ENCODE measurements around the gene DNLZ.

DNLZ gene

DNA sequence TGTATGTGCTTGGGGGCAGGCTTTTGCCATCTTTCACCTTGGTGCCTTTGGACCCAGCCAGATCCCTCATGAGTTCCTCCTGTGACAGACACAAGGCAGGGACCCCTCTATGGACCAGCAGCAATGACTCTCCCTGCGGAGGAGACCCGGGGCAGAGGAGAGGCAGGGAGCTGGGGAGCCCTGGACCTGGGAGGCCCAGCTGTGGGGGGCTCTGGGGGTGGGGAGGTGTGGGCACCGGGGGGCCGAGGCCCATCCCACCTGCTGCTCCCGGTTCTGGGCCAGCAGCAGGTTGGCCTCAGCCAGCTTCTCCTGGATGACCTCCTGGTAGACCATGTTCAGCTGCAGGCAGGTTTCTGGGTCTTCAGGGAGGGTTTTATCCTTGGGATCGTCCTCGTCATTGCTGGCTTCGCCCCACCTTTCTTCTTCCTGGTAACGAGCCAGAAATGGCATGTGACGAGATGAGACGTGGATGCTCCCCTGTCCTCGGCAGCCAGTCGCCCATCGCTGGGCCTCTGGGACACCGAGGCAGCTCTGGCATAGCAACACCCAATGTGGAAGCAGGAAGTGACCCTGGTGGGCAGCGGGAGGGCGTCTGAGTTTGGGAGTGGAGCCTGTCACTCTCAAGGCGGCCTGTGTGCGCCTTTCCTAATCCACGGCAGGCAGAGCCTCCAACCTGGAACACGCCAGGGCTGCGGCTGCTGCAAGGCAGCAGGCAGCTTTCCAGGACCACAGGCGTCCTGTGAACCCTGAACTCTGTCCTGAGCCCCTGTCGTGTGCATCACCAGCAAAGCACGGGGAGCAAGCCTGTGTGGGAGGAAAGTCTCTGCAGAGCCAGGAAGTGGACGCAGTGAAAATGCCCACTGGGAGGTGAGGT, 32.0 kb upstream of the DNLZ start:
- Histone ChIP-seq H3K4me3 (ENCODE audit: low read length) (no peak overlapping the region), H3K9ac (ENCODE audit: low read depth, low read length) (no peak overlapping the region), H3K4me1 (ENCODE audit: insufficient read depth, low read length) (no peaks in the 10 kb centered on the region), H3K27me3 (ENCODE audit: insufficient read depth, low read length) (no peaks in the 10 kb centered on the region), H3K27ac (ENCODE audit: low read depth, low read length) (no peak overlapping the region), H3K9me3 (ENCODE audit: insufficient read depth, low read depth, low read length) (no peaks in the 10 kb centered on the region), H3K36me3 (ENCODE audit: insufficient read depth, low read length) (peaks cover 74% of the 10 kb centered on the region)
- 93% methylated on average over 26 of the region's 26 CpGs for WGBS

DNA sequence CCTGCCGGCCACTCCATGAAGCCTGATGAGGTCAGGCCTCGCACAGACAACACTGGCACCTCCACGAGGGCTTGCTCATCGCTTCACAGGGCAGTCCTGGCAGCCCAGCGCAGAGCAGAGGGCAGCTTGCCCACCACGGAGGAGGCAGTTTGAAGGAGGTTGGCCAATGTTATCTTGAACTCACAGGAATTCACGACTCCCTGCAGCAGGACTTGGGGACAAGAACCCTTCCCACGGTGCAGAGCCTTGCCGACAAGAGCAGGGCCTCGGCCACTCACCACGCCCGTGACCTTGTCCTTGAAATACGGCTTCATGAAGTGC, 31.4 kb upstream of the DNLZ start:
- Histone ChIP-seq H3K9me3 (ENCODE audit: insufficient read depth, low read depth, low read length) (no peaks in the 10 kb centered on the region), H3K4me1 (ENCODE audit: insufficient read depth, low read length) (no peaks in the 10 kb centered on the region), H3K27me3 (ENCODE audit: insufficient read depth, low read length) (no peaks in the 10 kb centered on the region), H3K9ac (ENCODE audit: low read depth, low read length) (no peak overlapping the region), H3K4me3 (ENCODE audit: low read length) (no peak overlapping the region), H3K27ac (ENCODE audit: low read depth, low read length) (no peak overlapping the region), H3K36me3 (ENCODE audit: insufficient read depth, low read length) (peaks cover 78% of the 10 kb centered on the region)
- 96% methylated on average over 13 of the region's 13 CpGs for WGBS

DNA sequence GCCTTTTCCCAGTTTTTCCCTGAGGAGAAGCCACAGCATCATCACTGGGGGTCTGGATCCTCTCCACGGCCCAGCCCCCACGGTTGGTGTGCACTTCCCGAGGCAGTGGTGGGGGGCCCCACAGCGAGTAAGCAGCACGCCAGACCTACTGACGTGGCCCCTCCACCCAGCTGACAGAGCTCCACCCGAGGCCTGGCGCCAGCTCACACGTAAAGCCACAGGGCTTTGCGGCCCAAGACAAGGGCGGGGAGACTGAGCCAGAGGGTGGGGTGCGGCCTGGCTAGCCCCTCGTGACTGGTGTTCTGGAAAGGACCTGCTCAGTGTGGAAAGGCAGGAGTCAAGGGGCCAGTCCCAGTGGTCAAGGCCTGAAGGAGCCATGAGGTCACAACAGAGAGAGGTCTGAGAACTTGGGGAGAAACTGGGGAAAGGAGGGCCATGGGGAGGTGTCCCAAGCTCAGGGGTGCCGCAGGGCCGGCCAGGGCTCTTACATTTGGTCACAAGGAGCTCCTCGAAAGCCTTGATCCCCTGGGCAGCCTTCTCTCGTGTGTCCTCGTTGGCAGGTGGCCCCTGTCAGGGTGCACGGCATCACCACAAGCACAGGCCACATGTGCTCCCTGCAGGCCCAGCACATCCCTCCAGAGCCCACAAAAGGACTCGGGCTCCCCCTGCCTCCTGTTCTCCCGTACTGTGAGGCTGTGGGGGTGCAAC, 30.9 kb upstream of the DNLZ start:
- 97% methylated on average over 21 of the region's 21 CpGs for WGBS
- peaks cover 83% of the 10 kb centered on the region for H3K36me3 ChIP-seq (ENCODE audit: insufficient read depth, low read length)
- no peak overlapping the region for H3K27ac ChIP-seq (ENCODE audit: low read depth, low read length)

DNA sequence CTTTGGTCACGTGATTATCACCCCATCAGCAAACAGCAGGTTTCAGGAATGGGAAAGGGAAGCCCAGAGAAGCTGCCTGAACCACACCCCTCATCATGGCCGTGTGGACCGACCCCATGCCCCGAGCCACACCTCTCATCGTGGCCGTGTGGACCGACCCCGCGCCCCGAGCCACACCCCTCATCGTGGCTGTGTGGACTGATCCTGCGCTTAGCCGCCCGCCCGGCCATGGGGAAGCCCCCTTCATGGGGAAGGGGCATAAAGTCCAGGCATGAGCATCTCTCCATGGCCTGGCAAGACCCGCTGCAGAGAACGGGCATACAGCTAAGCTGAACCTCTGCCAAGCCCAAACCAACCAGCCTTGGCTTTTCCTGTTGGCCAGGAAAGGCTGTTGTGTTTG, 30.0 kb upstream of the DNLZ start:
- Histone ChIP-seq H3K4me3 (ENCODE audit: low read length) (no peak overlapping the region), H3K4me1 (ENCODE audit: insufficient read depth, low read length) (no peaks in the 10 kb centered on the region), H3K27me3 (ENCODE audit: insufficient read depth, low read length) (no peaks in the 10 kb centered on the region), H3K36me3 (ENCODE audit: insufficient read depth, low read length) (peaks cover 92% of the 10 kb centered on the region), H3K9me3 (ENCODE audit: insufficient read depth, low read depth, low read length) (no peaks in the 10 kb centered on the region), H3K9ac (ENCODE audit: low read depth, low read length) (no peak overlapping the region), H3K27ac (ENCODE audit: low read depth, low read length) (no peak overlapping the region)
- WGBS, result 96% methylated on average over 17 of the region's 17 CpGs

More for the DNA sequence above, 30.9 kb upstream of the DNLZ start:
- Histone ChIP-seq H3K4me3 (ENCODE audit: low read length) (no peak overlapping the region), H3K9ac (ENCODE audit: low read depth, low read length) (no peak overlapping the region), H3K4me1 (ENCODE audit: insufficient read depth, low read length) (no peaks in the 10 kb centered on the region), H3K9me3 (ENCODE audit: insufficient read depth, low read depth, low read length) (no peaks in the 10 kb centered on the region), H3K27me3 (ENCODE audit: insufficient read depth, low read length) (no peaks in the 10 kb centered on the region)

DNA sequence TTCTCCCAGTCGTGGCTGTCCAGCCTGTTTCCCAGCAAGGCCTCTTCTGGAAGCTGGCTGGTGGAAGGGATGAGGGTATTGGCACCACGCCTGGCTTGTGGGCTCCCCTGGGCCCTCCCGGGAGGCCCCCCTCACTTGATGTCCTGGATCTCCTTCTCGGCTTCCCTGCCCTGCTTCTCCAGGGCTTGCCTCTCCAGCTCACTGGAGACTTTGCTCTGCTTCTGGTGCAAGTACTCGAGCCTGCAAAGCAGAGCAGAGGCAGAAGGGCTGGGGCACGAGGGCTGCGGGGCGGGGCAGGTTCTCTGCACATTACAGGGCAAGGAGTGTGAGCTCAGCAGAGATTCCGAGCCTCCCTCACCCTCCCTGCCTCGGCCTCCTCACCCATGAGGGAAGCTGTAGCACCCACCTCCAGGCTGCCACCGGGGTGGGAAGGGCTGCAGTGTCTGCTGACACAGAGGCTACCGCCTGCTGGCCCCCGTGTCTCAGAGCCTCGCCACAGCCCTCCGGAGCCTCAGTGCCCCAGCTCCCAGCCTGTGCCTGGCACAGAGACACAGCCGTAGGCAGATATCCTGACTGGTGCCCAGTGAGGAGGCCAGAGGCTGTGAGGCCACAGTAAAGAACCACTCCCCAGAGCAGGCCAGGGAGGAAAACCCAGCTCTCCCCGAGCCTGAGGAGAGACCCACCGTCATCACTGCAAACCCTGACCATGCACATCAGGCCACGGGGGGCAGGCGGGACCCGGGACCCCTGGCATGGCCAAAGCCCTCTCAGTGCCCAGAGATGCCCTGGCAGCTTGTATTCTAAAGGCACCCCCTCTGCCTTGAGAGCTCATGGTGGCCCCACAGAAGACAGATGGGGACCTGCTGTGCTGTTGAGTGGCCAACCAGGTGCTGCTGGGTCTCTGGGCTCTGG, 29.2 kb upstream of the DNLZ start:
- Histone ChIP-seq H3K27ac (ENCODE audit: low read depth, low read length) (no peak overlapping the region), H3K9me3 (ENCODE audit: insufficient read depth, low read depth, low read length) (no peaks in the 10 kb centered on the region), H3K4me3 (ENCODE audit: low read length) (no peak overlapping the region), H3K27me3 (ENCODE audit: insufficient read depth, low read length) (no peaks in the 10 kb centered on the region), H3K4me1 (ENCODE audit: insufficient read depth, low read length) (no peaks in the 10 kb centered on the region), H3K9ac (ENCODE audit: low read depth, low read length) (no peak overlapping the region), H3K36me3 (ENCODE audit: insufficient read depth, low read length) (peaks cover 93% of the 10 kb centered on the region)
- WGBS, result 90% methylated on average over 21 of the region's 21 CpGs

DNA sequence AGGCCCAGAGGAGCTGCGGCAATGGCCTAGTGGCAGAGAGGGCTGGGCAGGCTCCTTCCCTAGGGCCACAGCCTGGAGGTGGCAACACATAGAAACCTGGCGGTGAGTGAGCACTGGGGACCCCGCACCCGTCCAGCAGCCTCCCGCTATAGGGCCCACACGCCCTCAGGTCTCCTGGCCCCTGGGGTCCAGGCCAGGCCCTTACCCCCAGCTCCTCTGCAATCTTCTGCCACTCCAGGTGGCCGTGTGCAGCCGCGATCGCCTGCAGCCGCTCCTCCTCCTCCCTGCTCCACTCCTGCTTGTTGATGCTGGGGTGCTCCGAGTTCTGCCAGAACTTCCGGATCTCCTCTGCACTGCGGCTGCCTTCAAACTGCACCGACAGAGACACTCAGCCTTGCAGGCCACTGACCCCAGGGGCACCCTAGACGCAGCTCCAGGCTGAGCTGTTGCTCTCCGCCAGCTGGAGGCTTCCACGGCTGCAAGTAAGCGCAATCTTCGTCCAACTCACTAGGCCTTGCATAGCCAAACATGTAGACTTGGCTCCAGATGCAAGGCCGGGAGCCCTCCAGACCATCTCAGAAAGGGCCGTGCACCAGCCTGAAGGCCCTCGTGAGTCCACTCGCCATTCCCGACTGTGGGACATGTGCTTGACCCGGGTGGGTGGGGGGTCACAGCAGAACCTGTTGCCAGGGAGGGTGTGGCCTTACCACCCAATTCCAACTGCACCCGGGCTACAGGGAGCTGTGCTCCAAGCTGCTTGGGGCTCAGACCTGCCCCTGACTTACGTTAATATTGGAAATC, 28.4 kb upstream of the DNLZ start:
- 95% methylated on average over 28 of the region's 28 CpGs for WGBS
- H3K9ac ChIP-seq (ENCODE audit: low read depth, low read length), result no peak overlapping the region
- peaks cover 95% of the 10 kb centered on the region for H3K36me3 ChIP-seq (ENCODE audit: insufficient read depth, low read length)
- no peaks in the 10 kb centered on the region for H3K27me3 ChIP-seq (ENCODE audit: insufficient read depth, low read length)
- no peaks in the 10 kb centered on the region for H3K9me3 ChIP-seq (ENCODE audit: insufficient read depth, low read depth, low read length)
- H3K4me3 ChIP-seq (ENCODE audit: low read length), result no peak overlapping the region
- no peaks in the 10 kb centered on the region for H3K4me1 ChIP-seq (ENCODE audit: insufficient read depth, low read length)
- H3K27ac ChIP-seq (ENCODE audit: low read depth, low read length), result no peak overlapping the region

DNA sequence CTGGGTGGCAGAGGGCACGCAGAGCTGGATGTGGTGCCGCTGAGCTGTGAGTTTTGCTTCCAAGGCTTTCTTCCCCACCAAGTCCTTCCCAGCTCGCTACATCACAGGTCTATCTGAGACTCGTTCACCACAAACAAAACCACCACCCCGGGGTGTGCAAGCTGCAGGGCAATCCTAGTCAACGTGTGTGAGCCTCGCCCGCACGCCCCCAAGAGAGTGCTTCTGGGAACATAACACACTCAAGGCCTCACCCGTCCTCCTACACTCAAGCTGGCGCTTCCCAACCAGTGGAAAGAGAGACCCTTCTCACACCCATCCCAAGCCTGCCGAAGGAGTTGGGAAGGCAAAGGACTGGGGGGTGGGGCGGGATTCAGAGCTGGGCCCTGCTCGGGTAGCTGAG, 25.9 kb upstream of the DNLZ start:
- 96% methylated on average over 14 of the region's 14 CpGs for WGBS

DNA sequence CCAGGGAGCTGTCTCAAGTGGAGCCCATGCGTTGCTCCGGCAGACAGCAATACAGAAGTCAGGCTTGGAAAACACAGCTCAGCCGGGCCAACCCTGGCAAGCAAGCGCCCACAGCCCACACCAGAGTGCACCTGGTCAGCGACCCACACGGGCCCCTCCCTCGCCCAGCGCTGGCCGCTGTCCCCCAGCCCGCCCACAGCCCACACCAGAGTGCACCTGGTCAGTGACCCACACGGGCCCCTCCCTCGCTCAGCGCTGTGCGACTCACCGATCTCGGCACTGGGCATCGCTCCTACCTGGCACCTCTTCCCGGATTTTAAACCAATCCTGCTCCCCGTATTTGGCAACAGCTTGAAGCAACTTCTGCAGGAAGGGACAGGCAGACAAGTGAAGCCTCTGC, 23.7 kb upstream of the DNLZ start:
- 96% methylated on average over 19 of the region's 19 CpGs for WGBS
- Histone ChIP-seq H3K9me3 (ENCODE audit: insufficient read depth, low read depth, low read length) (no peaks in the 10 kb centered on the region), H3K4me1 (ENCODE audit: insufficient read depth, low read length) (no peaks in the 10 kb centered on the region), H3K36me3 (ENCODE audit: insufficient read depth, low read length) (peaks cover 88% of the 10 kb centered on the region), H3K27ac (ENCODE audit: low read depth, low read length) (no peak overlapping the region), H3K27me3 (ENCODE audit: insufficient read depth, low read length) (no peaks in the 10 kb centered on the region), H3K9ac (ENCODE audit: low read depth, low read length) (no peak overlapping the region), H3K4me3 (ENCODE audit: low read length) (no peak overlapping the region)

More for the DNA sequence above, 25.9 kb upstream of the DNLZ start:
- H3K4me1 ChIP-seq (ENCODE audit: insufficient read depth, low read length), result no peaks in the 10 kb centered on the region
- H3K9ac ChIP-seq (ENCODE audit: low read depth, low read length), result no peak overlapping the region
- no peak overlapping the region for H3K4me3 ChIP-seq (ENCODE audit: low read length)
- peaks cover 89% of the 10 kb centered on the region for H3K36me3 ChIP-seq (ENCODE audit: insufficient read depth, low read length)
- H3K27me3 ChIP-seq (ENCODE audit: insufficient read depth, low read length), result no peaks in the 10 kb centered on the region
- no peak overlapping the region for H3K27ac ChIP-seq (ENCODE audit: low read depth, low read length)
- no peaks in the 10 kb centered on the region for H3K9me3 ChIP-seq (ENCODE audit: insufficient read depth, low read depth, low read length)

DNA sequence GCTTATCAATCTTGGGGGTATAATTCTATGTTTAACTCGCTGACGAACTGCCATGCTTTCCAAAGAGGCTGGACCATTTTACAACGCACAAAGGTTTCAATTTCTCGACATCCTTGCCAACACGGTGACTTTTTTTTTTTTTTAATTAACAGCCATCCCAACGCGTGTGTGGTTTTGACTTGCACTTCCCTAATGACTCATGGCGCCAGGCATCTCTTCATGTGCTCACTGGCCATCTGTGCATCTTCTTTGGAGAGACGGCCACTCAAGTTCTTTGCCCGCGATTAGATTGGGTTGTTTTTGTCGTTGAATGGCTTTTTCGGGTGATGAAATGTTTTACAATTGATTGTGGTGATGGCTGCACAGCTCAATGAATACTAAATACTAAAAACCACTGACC, 22.5 kb upstream of the DNLZ start:
- Histone ChIP-seq H3K4me1 (ENCODE audit: insufficient read depth, low read length) (no peaks in the 10 kb centered on the region), H3K36me3 (ENCODE audit: insufficient read depth, low read length) (peaks cover 88% of the 10 kb centered on the region), H3K4me3 (ENCODE audit: low read length) (no peak overlapping the region), H3K27ac (ENCODE audit: low read depth, low read length) (no peak overlapping the region), H3K9ac (ENCODE audit: low read depth, low read length) (no peak overlapping the region), H3K27me3 (ENCODE audit: insufficient read depth, low read length) (no peaks in the 10 kb centered on the region), H3K9me3 (ENCODE audit: insufficient read depth, low read depth, low read length) (no peaks in the 10 kb centered on the region)
- whole genome bisulfite sequencing, result 96% methylated on average over 13 of the region's 13 CpGs

DNA sequence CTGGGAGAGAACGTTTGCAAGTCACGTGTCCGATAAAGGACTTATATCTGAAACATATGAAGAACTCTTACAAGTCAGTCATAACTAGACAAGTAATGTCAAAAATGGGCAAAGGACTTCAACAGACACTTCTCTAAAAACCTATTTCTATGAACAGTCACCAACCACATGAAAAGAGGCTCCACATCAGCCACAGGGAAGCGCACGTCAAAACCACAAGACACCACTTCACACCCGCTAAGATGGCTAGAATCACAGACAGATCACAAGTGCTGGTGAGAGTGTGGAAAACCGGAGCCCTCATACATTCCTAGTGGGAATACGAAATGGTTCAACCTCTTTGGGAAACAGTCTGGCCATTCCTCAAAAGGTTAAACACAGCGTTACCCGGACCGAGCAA, 21.5 kb upstream of the DNLZ start:
- WGBS, result 96% methylated on average over 11 of the region's 11 CpGs
- H3K9ac ChIP-seq (ENCODE audit: low read depth, low read length), result no peak overlapping the region
- peaks cover 89% of the 10 kb centered on the region for H3K36me3 ChIP-seq (ENCODE audit: insufficient read depth, low read length)

More for the DNA sequence above, 21.5 kb upstream of the DNLZ start:
- Histone ChIP-seq H3K4me3 (ENCODE audit: low read length) (no peak overlapping the region), H3K9me3 (ENCODE audit: insufficient read depth, low read depth, low read length) (no peaks in the 10 kb centered on the region), H3K27ac (ENCODE audit: low read depth, low read length) (no peak overlapping the region), H3K27me3 (ENCODE audit: insufficient read depth, low read length) (no peaks in the 10 kb centered on the region), H3K4me1 (ENCODE audit: insufficient read depth, low read length) (no peaks in the 10 kb centered on the region)

Measured in HUES64 (cell line).